LNCaP clone FGC (cell line): ENCODE measurements around the gene GADD45GIP1.

Experiments
- DNase-seq: peaks from one replicate; pipeline ENCODE4 v3.0.0-alpha.2; 2011; ENCODE audit warnings: low read depth
- H3K4me3 ChIP-seq: 2 replicates; pipeline ENCODE4 v1.5.1; 2011; ENCODE audit warnings: mild to moderate bottlenecking, low read depth, low read length, control low read depth
- CTCF ChIP-seq: IDR thresholded peaks from 2 replicates; pipeline ENCODE4 v1.5.1; 2012; ENCODE audit warnings: mild to moderate bottlenecking; ENCODE audit not compliant: control insufficient read depth, insufficient read depth; ENCODE audit errors: extremely low read depth

GADD45GIP1 gene

GRCh38 chr19:12946731-12947496, 10.1 kb downstream of the GADD45GIP1 start:
- H3K4me3 ChIP-seq: peak overlapping the region; percentile 66
- DNase-seq: no peak
- TF ChIP-seq CTCF: no peak

DNA sequence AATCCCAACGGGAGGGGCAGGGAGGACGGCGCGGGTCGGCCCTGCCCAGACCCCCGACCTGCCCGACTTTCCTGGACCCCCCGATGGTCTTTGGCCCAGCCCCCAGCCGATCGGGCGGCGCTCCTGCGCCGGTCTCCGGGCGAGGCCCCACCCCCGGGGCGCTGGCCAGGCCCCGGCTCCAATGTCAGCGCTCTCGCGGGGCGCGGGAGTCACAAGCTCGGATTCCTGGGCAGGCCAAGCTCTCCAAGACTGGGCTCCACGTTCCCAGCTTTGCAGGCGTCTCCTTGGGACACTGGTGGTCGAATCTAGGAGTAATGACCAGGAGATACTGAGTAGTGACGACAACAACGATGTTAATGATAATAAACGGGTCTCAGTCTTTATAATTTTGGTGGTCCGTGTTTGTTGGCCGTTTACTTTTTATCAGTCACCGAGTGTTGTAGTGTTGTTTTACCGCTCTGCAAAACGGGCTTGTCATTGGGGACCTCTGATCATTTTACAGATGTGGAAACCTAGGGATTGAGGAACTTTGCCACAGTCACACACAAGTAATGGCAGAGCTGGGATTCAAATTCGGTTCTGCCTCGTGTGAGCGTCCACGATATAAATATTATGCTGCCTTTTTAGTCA, 10.8 kb downstream of the GADD45GIP1 start:
- TF ChIP-seq CTCF: no peak
- peak overlapping the region; percentile 66 for H3K4me3 ChIP-seq
- DNase-seq: no peak

- peak within 1 kb of the TSS; percentile 66 for H3K4me3 ChIP-seq
- DNase-seq: peak; percentile 94
- no peak for TF ChIP-seq CTCF
These were observed 11.4 kb downstream of the GADD45GIP1 start, which contains the start of gene RAD23A for GRCh38 chr19:12945479-12946091. Gene RAD23A (plus strand): TSS chr19:12945862. CDS start chr19:12945949, 87 bp downstream.

DNA sequence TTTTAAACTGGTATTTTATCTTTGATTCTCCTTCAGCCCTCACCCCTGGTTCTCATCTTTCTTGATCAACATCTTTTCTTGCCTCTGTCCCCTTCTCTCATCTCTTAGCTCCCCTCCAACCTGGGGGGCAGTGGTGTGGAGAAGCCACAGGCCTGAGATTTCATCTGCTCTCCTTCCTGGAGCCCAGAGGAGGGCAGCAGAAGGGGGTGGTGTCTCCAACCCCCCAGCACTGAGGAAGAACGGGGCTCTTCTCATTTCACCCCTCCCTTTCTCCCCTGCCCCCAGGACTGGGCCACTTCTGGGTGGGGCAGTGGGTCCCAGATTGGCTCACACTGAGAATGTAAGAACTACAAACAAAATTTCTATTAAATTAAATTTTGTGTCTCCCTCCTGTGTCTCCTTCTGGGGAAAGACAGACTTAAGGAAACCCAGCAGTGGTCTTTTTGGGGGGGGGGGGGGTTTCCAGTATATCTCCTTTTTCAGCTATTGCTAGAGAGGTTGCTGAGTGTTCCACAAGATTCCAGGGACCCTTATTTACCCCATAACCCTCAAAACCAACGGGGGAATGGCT, 12.8 kb downstream of the GADD45GIP1 start:
- no peak for DNase-seq
- TF ChIP-seq CTCF: no peak
- H3K4me3 ChIP-seq: no peak overlapping the region

DNA sequence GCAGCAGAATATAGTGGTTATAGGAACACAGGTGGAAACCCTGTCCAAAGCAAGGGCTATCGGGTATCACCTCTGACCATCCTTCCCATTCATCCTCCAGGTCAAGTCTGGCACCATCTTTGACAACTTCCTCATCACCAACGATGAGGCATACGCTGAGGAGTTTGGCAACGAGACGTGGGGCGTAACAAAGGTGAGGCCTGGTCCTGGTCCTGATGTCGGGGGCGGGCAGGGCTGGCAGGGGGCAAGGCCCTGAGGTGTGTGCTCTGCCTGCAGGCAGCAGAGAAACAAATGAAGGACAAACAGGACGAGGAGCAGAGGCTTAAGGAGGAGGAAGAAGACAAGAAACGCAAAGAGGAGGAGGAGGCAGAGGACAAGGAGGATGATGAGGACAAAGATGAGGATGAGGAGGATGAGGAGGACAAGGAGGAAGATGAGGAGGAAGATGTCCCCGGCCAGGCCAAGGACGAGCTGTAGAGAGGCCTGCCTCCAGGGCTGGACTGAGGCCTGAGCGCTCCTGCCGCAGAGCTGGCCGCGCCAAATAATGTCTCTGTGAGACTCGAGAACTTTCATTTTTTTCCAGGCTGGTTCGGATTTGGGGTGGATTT, 13.5 kb downstream of the GADD45GIP1 start:
- H3K4me3 ChIP-seq: no peak overlapping the region
- no peak for DNase-seq
- TF ChIP-seq CTCF: no peak

DNA sequence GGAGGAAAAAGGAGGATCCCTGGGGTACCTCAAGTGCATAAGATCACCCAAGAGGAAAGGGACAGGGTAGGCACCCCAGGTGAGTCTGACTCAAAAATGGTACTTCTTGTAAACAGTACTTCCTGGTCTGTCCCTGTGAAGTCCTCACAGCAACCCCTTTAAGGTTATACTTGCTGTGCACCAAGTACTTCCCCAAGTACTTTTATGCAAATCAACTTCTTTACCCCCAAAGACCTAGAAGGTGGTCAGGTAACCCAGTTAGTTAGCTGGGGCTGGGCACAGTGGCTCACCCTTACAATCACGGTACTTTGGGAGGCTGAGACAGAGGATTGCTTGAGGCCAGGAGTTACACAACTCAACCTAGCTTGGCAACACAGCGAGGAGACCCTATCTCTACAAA, 16.1 kb downstream of the GADD45GIP1 start:
- no peak for DNase-seq
- H3K4me3 ChIP-seq: no peak overlapping the region
- no peak for TF ChIP-seq CTCF
